GM12892 (cell line): ENCODE results near the gene INPP4B.

ENCODE experiments used
- DNase-seq: peaks from one replicate; pipeline ENCODE4 v3.0.0; 2011; ENCODE audit not compliant: insufficient read length
- FAIRE-seq: peaks from 2 replicates; lab custom pipeline; 2011; peaks lifted over from hg19 to GRCh38; lab: Jason Lieb, UNC
- POLR2A ChIP-seq: IDR thresholded peaks from 2 replicates; pipeline ENCODE4 v1.6.1; 2011; ENCODE audit warnings: low read depth, low read length, control low read depth
- POLR2AphosphoS5 ChIP-seq: IDR thresholded peaks from 2 replicates; pipeline ENCODE4 v1.6.1; 2011; ENCODE audit warnings: low read depth, low read length, control low read depth
- TAF1 ChIP-seq: IDR thresholded peaks from 2 replicates; pipeline ENCODE4 v1.6.1; 2011; ENCODE audit warnings: low read depth, mild to moderate bottlenecking, control low read depth, low read length, borderline replicate concordance

Gene INPP4B

GRCh38 chr4:142547974-142548373 is 298.1 kb downstream of the INPP4B start:
- no peak for FAIRE-seq
- DNase-seq = no peak
- no peak for TF ChIP-seq TAF1
- no peak for TF ChIP-seq POLR2A
- no peak for TF ChIP-seq POLR2AphosphoS5

GRCh38 chr4:142544594-142544993 is 301.5 kb downstream of the INPP4B start:
- DNase-seq = no peak
- no peak for TF ChIP-seq TAF1
- TF ChIP-seq POLR2AphosphoS5 = no peak
- TF ChIP-seq POLR2A = no peak
- no peak for FAIRE-seq

GRCh38 chr4:142544039-142544438 is 302.1 kb downstream of the INPP4B start:
- FAIRE-seq = no peak
- TF ChIP-seq POLR2A = no peak
- TF ChIP-seq POLR2AphosphoS5 = no peak
- no peak for TF ChIP-seq TAF1

GRCh38 chr4:142540483-142540804 is 305.7 kb downstream of the INPP4B start:
- FAIRE-seq = no peak
- TF ChIP-seq POLR2AphosphoS5 (no peak), TAF1 (no peak), POLR2A (no peak)
- DNase-seq = no peak

More at GRCh38 chr4:142544039-142544438, 302.1 kb downstream of the INPP4B start:
- DNase-seq = no peak

- no peak for FAIRE-seq
- DNase-seq = no peak
- TF ChIP-seq TAF1 = no peak
- no peak for TF ChIP-seq POLR2AphosphoS5
- no peak for TF ChIP-seq POLR2A
These were observed 306.2 kb downstream of the INPP4B start for GRCh38 chr4:142539796-142540482.

GRCh38 chr4:142535009-142535408 is 311.1 kb downstream of the INPP4B start:
- no peak for FAIRE-seq
- TF ChIP-seq POLR2AphosphoS5 (no peak), POLR2A (no peak), TAF1 (no peak)
- DNase-seq = no peak

GRCh38 chr4:142532054-142532453 is 314.0 kb downstream of the INPP4B start:
- FAIRE-seq (no peak), DNase-seq (no peak)
- no peak for TF ChIP-seq TAF1
- no peak for TF ChIP-seq POLR2AphosphoS5
- no peak for TF ChIP-seq POLR2A

DNA sequence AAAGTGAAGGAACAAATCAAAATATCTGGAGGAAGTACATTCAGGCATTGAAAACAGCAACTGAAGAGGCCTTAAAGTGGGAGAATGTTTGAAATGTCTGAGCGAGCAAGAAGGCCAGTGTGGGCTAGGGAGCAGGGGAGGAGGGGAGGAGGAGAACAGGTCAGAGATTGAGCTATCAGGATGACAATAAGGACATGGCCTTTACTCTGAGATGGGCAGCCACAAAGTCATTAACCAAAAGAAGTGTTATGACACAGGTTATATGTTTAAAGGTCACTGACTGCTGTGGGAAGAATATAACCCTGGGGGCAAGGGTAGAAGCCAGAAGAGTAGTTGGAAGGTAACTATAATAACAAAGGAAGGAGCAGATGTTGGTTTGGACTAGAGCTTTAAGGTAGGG is 315.4 kb downstream of the INPP4B start:
- TF ChIP-seq POLR2AphosphoS5 (no peak), TAF1 (no peak), POLR2A (no peak)
- no peak for DNase-seq
- FAIRE-seq = no peak

- DNase-seq (no peak), FAIRE-seq (no peak)
- TF ChIP-seq POLR2AphosphoS5 = no peak
- no peak for TF ChIP-seq TAF1
- TF ChIP-seq POLR2A = no peak
These were observed 317.7 kb downstream of the INPP4B start for GRCh38 chr4:142528433-142528832.

DNA sequence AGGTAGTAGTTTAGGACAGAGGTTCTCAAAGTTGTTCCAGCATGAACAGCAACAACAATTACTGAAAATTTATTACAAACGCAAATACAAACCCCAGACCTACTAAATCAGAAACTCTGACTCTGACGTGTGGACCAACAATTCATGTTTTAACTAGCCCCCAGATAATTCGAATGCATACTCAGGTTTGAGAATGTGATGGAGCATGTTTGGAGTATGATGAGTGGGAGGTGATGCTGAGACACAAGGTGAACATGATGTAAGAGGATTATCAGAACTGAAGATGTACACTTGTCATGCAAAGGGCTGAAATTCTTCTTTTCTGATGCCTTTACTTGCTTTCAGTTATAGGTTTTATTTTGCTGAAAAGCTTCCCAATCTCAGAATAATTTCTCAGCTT is 323.0 kb downstream of the INPP4B start:
- FAIRE-seq (no peak), DNase-seq (no peak)
- TF ChIP-seq TAF1 = no peak
- no peak for TF ChIP-seq POLR2AphosphoS5
- no peak for TF ChIP-seq POLR2A

- TF ChIP-seq TAF1 = no peak
- TF ChIP-seq POLR2AphosphoS5 = no peak
- TF ChIP-seq POLR2A = no peak
- DNase-seq (no peak), FAIRE-seq (no peak)
These were observed 326.8 kb downstream of the INPP4B start for GRCh38 chr4:142519342-142519741.
